Kidney (tissue), 14 donors: ENCODE results near the gene DYNC1H1. TPM values are rescaled to one million over a fixed set of nuclear protein-coding genes. Genes with fewer than 3 reads are reported as not detected.

Experiments
- DNase-seq, 5 donors: peaks; one replicate each; pipeline ENCODE4 v3.0.0-alpha.2; 2013 to 2020
- FAIRE-seq: peaks from 2 replicates; lab custom pipeline; 2012; peaks lifted over from hg19 to GRCh38; lab: Jason Lieb, UNC
- H3K27ac ChIP-seq, 2 donors: one replicate each; pipeline ENCODE4 v1.7.0; 2013; ENCODE audit warnings: low read depth in 2 of 2, low read length in 2 of 2, inconsistent platforms in 1 of 2
- H3K27me3 ChIP-seq: one replicate; pipeline ENCODE4 v1.7.1; 2013; ENCODE audit warnings: low read length, inconsistent platforms; ENCODE audit not compliant: control insufficient read depth, insufficient read depth
- H3K36me3 ChIP-seq, 3 donors: one replicate each; pipeline versions ENCODE4 v1.7.0 to v1.7.1; 2013; ENCODE audit warnings: low read length in 3 of 3, control low read depth in 1 of 3, inconsistent platforms in 1 of 3; ENCODE audit not compliant: insufficient read depth in 3 of 3, control insufficient read depth in 2 of 3
- H3K4me1 ChIP-seq, 3 donors: one replicate each; pipeline versions ENCODE4 v1.7.0 to v1.7.1; 2013; ENCODE audit warnings: low read length in 3 of 3, inconsistent platforms in 1 of 3, low read depth in 1 of 3; ENCODE audit not compliant: control insufficient read depth in 2 of 3, insufficient read depth in 2 of 3
- H3K4me3 ChIP-seq, 3 donors: one replicate each; pipeline versions ENCODE4 v1.7.0 to v1.8.1; 2013; ENCODE audit warnings: low read length in 3 of 3, control low read depth in 1 of 3, inconsistent platforms in 1 of 3
- H3K9ac ChIP-seq, 3 donors: one replicate each; pipeline versions ENCODE4 v1.7.0 to v1.7.1; 2013; ENCODE audit warnings: low read length in 3 of 3, control low read depth in 1 of 3, inconsistent platforms in 1 of 3
- H3K9me3 ChIP-seq, 3 donors: one replicate each; pipeline versions ENCODE4 v1.7.0 to v1.7.1; 2013; ENCODE audit warnings: low read length in 3 of 3, control low read depth in 1 of 3, inconsistent platforms in 1 of 3; ENCODE audit not compliant: control insufficient read depth in 2 of 3, insufficient read depth in 1 of 3
- CTCF ChIP-seq: IDR thresholded peaks from 3 replicates; pipeline ENCODE4 v1.5.1; 2012; ENCODE audit warnings: mild to moderate bottlenecking, moderate library complexity, borderline replicate concordance; ENCODE audit not compliant: insufficient read depth; ENCODE audit errors: extremely low read depth
- intact Hi-C: fragments of 100-400 bp; cut with DNase I; formaldehyde crosslinking; loops from one replicate; pipeline ENCODE4 v1.11.1; 2022
- polyA plus RNA-seq: library from polyadenylated mRNA; stranded (reverse); fragments of 350-450 nt; fragmentation: Illumina TruSeq; extraction: RNeasy Lipid Tissue Mini Kit (QIAGEN cat#74804); gene quantifications from one replicate; pipeline ENCODE4 v1.2.3, GENCODE V29; 2014; ENCODE audit warnings: low read depth, low replicate concordance; ENCODE audit not compliant: insufficient read depth
- total RNA-seq: library from RNA; stranded (reverse); fragmentation: NEBNext Ultra II Directional; extraction: Animal tissue kit (Norgen Biotek cat#: 25700); gene quantifications from one replicate; pipeline ENCODE4 v1.2.1, GENCODE V29; 2021
- donor health status: control.
- donor health status: control.
- donor health status: control.
- donor health status: control.
- donor health status: control.
- donor health status: DM: yes; HTN: yes; CAD: no.
- donor health status: Normal renal cell carcinoma (clear cell type).

Gene DYNC1H1
- total and polyA plus RNA-seq, 2 donors from 2014 or later: 132 to 390 TPM

DNA sequence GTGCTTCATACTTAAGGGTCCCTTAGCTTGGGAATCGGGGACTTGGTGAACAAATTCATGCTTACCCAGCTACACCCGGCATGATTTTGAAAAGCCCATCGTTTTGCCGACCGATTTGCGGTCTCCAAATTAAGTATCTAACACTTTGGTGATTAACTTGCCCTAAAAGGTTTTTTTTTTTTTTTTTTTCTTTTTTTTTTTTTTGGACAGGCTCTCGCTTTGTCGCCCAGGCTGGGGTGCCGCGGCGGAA, 123.3 kb downstream of the DYNC1H1 start:
- FAIRE-seq (no peak), DNase-seq (no peak)
- peak overlapping the region; percentile 100 for H3K27ac ChIP-seq
- H3K9me3 ChIP-seq: no peaks in the 10 kb centered on the region
- H3K4me1 ChIP-seq: peaks cover 0 to 22% (median 20%) of the 10 kb centered on the region in 3 donors
- peaks cover 22 to 32% (median 23%) of the 10 kb centered on the region in 3 donors for H3K36me3 ChIP-seq
- H3K27me3 ChIP-seq: no peaks in the 10 kb centered on the region
- TF ChIP-seq CTCF: no peak
- H3K9ac ChIP-seq: peak overlapping the region; percentile 42 to 98 (median 98)
- intact Hi-C loops: no loop called here
- peak overlapping the region; percentile 47 to 82 (median 66) for H3K4me3 ChIP-seq

GRCh38 chr14:102088012-102088792, 123.8 kb downstream of the DYNC1H1 start:
- Histone ChIP-seq H3K27ac (peak overlapping the region; percentile 100), H3K4me1 (peaks cover 0 to 20% (median 18%) of the 10 kb centered on the region in 3 donors), H3K4me3 (peak overlapping the region; percentile 47 to 82 (median 66)), H3K36me3 (peaks cover 17 to 27% (median 18%) of the 10 kb centered on the region in 3 donors), H3K27me3 (no peaks in the 10 kb centered on the region), H3K9ac (peak overlapping the region in 2 of 3 donors; percentile 98), H3K9me3 (no peaks in the 10 kb centered on the region)
- DNase-seq (peak; percentile 76 to 87 (median 85)), FAIRE-seq (no peak)
- TF ChIP-seq CTCF: no peak
- intact Hi-C loops: no loop called here

DNA sequence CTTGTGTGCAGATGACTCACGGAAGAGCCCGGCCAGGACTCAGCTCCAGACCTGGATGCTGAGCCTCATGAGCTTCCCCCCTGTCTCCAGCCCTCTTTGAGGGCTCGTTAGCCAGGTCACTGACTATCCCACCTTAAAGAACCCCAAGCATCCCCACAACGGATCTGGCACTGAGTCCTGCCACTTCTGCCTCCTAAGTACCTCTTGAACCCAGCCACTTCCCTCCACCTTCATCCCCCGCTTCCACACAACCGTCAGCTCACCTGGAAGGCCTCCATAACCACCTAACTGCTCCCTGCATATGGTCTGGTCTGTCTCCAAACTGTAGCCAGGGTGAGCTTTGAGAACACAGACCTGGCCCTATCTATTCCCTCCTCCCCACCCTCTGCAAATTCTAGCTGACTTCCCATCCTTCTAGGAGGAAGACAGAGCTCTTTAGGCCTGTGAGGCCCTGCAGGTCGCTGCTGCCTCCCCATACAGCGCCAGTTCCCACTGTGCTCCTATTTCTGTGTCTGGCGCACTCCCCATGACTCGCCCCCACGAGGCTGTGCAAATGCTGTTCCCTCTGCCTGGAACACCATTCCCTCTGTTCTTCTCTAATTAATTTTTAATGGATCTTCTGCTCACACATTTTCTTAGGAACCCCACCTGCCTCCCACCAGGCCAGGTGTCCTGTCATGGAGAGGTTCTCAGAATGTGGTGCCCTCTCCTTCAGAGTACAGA, 125.4 kb downstream of the DYNC1H1 start:
- peaks cover 0 to 12% (median 12%) of the 10 kb centered on the region in 3 donors for H3K4me1 ChIP-seq
- no peak overlapping the region for H3K4me3 ChIP-seq
- FAIRE-seq (no peak), DNase-seq (no peak)
- peaks cover 4 to 11% (median 6%) of the 10 kb centered on the region in 3 donors for H3K36me3 ChIP-seq
- intact Hi-C loops: no loop called here
- no peak overlapping the region for H3K9ac ChIP-seq
- no peaks in the 10 kb centered on the region for H3K27me3 ChIP-seq
- no peak overlapping the region for H3K27ac ChIP-seq
- no peak for TF ChIP-seq CTCF
- no peaks in the 10 kb centered on the region for H3K9me3 ChIP-seq
